ENCODE results near the gene SLC15A3. TPM values are rescaled to one million over a fixed set of nuclear protein-coding genes. Genes with fewer than 3 reads are reported as not detected.

Gene SLC15A3
- polyA plus RNA-seq, 3 donors, result 27.1 to 121 (median 35.0) TPM

DNA sequence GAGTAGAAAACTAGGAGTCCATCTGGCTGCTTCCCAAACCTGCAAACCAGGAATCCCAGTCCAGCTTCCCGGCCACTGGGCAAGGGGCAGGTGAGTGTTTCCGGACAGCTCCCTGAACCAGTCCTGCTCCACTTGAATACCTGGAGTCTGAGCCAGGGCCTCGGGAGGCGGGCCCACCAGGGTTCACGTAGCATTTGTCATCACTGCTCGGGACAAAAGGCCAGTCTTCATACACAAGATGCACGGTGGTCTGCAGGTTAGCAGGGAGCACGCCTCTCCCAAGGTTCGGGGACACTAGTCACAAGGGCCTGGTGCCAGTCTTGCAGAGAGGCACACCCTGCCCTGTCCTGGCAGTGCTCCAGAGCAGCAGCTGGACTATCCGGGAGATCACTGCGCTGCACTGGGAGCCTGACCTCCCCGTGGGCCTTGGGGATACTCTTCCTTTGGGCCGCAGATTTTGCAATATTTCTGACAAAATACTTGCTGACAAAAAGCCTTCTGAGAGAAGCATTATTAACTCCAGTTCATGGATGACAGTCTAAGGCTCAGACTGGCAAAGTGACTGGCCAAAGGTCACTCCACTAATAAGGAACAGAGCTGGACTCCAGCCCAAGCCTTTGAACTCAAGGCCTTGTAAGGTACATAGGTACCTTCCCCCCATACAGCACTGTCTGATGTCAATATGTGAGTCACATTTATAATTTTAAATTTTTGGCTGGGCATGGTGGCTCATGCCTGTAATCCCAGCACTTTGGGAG is 44.6 kb upstream of the SLC15A3 start:
- intact Hi-C loops (cut with micrococcal nuclease), result no loop called here
- H3K4me2 ChIP-seq (replicated peaks; ENCODE audit: extremely low read depth, low read length, poor library complexity, severe bottlenecking), result no peak overlapping the region
- no peak overlapping the region for H3K9ac ChIP-seq (ENCODE audit: insufficient read depth, low read length, poor library complexity, severe bottlenecking)
- no peaks in the 10 kb centered on the region for H3K36me3 ChIP-seq (replicated peaks in 1 of 2; ENCODE audit: control insufficient read depth in 1 of 2, insufficient read depth in 2 of 2, low read length in 2 of 2)
- Mint-ChIP-seq H3K4me3 (no peak overlapping the region), H3K36me3 (no peaks in the 10 kb centered on the region), H3K4me1 (peaks cover 1% of the 10 kb centered on the region), H3K27me3 (ENCODE audit: low read depth in 3 of 3) (peaks cover 15 to 28% (median 22%) of the 10 kb centered on the region in 3 donors), H3K9me3 (no peaks in the 10 kb centered on the region), H3K27ac (no peak overlapping the region)
- H3K4me3 ChIP-seq (replicated peaks in 1 of 3; ENCODE audit: low read depth in 2 of 3, low read length in 3 of 3), result no peak overlapping the region
- H3K27ac ChIP-seq (ENCODE audit: low read depth in 1 of 2, low read length in 2 of 2), result no peak overlapping the region
- TF ChIP-seq, protein P1, sequence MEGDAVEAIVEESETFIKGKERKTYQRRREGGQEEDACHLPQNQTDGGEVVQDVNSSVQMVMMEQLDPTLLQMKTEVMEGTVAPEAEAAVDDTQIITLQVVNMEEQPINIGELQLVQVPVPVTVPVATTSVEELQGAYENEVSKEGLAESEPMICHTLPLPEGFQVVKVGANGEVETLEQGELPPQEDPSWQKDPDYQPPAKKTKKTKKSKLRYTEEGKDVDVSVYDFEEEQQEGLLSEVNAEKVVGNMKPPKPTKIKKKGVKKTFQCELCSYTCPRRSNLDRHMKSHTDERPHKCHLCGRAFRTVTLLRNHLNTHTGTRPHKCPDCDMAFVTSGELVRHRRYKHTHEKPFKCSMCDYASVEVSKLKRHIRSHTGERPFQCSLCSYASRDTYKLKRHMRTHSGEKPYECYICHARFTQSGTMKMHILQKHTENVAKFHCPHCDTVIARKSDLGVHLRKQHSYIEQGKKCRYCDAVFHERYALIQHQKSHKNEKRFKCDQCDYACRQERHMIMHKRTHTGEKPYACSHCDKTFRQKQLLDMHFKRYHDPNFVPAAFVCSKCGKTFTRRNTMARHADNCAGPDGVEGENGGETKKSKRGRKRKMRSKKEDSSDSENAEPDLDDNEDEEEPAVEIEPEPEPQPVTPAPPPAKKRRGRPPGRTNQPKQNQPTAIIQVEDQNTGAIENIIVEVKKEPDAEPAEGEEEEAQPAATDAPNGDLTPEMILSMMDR (IDR thresholded peaks at IDR 0.05), result no peak
- no peak overlapping the region for H2AFZ ChIP-seq (ENCODE audit: insufficient read depth, low read depth, low read length, poor library complexity, severe bottlenecking)
- H3K9me3 ChIP-seq (replicated peaks in 1 of 2; ENCODE audit: control insufficient read depth in 1 of 2, insufficient read depth in 1 of 2, low read length in 2 of 2), result no peaks in the 10 kb centered on the region
- DNase-seq, result no peak
- no peaks in the 10 kb centered on the region for H4K20me1 ChIP-seq (ENCODE audit: insufficient read depth, low read length)
- no peaks in the 10 kb centered on the region for H3K79me2 ChIP-seq (ENCODE audit: insufficient read depth, low read length)
- 90% methylated on average over 13 of the region's 13 CpGs for WGBS (ENCODE audit: insufficient coverage)
- no peaks in the 10 kb centered on the region for H3K4me1 ChIP-seq (ENCODE audit: control insufficient read depth in 1 of 2, insufficient read depth in 2 of 2, low read length in 2 of 2)
- peaks cover 3 to 6% of the 10 kb centered on the region in 2 donors for H3K27me3 ChIP-seq (ENCODE audit: control insufficient read depth in 2 of 2, insufficient read depth in 2 of 2, low read length in 2 of 2)

DNA sequence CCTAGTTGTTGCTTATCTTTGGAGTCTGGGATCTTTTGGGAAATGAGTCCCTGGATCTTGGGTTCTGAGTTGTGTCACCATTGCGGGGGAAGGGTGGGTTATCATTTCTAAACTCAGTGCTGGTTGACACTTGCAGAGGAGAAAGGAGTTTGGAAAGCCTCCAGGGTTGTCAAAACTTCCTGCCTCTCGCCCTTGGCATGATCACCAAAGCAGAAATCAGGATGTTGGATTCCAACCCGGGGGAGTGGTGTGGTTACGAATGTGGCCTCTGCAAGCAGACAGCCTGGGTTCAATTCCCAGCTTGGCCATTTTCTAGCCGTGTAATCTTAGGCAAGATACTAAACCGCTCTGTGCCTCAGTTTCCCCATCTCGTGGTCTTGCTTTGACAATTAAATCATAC is 43.8 kb upstream of the SLC15A3 start:
- no peak for DNase-seq
- H3K27ac Mint-ChIP-seq, result no peak overlapping the region
- Histone ChIP-seq H3K9me3 (replicated peaks in 1 of 2; ENCODE audit: control insufficient read depth in 1 of 2, insufficient read depth in 1 of 2, low read length in 2 of 2) (no peaks in the 10 kb centered on the region), H3K4me3 (replicated peaks in 1 of 3; ENCODE audit: low read depth in 2 of 3, low read length in 3 of 3) (no peak overlapping the region), H3K36me3 (replicated peaks in 1 of 2; ENCODE audit: control insufficient read depth in 1 of 2, insufficient read depth in 2 of 2, low read length in 2 of 2) (no peaks in the 10 kb centered on the region), H3K4me2 (replicated peaks; ENCODE audit: extremely low read depth, low read length, poor library complexity, severe bottlenecking) (no peak overlapping the region), H4K20me1 (ENCODE audit: insufficient read depth, low read length) (no peaks in the 10 kb centered on the region), H3K27ac (ENCODE audit: low read depth in 1 of 2, low read length in 2 of 2) (no peak overlapping the region), H3K9ac (ENCODE audit: insufficient read depth, low read length, poor library complexity, severe bottlenecking) (no peak overlapping the region), H3K79me2 (ENCODE audit: insufficient read depth, low read length) (no peaks in the 10 kb centered on the region), H3K27me3 (ENCODE audit: control insufficient read depth in 2 of 2, insufficient read depth in 2 of 2, low read length in 2 of 2) (peaks cover 3 to 6% of the 10 kb centered on the region in 2 donors), H3K4me1 (ENCODE audit: control insufficient read depth in 1 of 2, insufficient read depth in 2 of 2, low read length in 2 of 2) (no peaks in the 10 kb centered on the region), H2AFZ (ENCODE audit: insufficient read depth, low read depth, low read length, poor library complexity, severe bottlenecking) (no peak overlapping the region)
- no peaks in the 10 kb centered on the region for H3K9me3 Mint-ChIP-seq
- no peak overlapping the region for H3K4me3 Mint-ChIP-seq
- TF ChIP-seq, protein P1 (IDR thresholded peaks at IDR 0.05), result no peak
- intact Hi-C loops (cut with micrococcal nuclease), result no loop called here
- 20% methylated on average over 5 of the region's 7 CpGs for WGBS (ENCODE audit: insufficient coverage)
- H3K27me3 Mint-ChIP-seq (ENCODE audit: low read depth in 3 of 3), result peaks cover 14 to 25% (median 22%) of the 10 kb centered on the region in 3 donors
- H3K36me3 Mint-ChIP-seq, result no peaks in the 10 kb centered on the region
- H3K4me1 Mint-ChIP-seq, result peaks cover 1% of the 10 kb centered on the region

All from CD14-positive monocyte (primary cell).